Large intestine (tissue), 3 donors: Measurements from ENCODE around the gene FUT2. TPM values are rescaled to one million over a fixed set of nuclear protein-coding genes. Genes with fewer than 3 reads are reported as not detected.

Source experiments
- DNase-seq, 2 donors: peaks; one replicate each; pipeline versions ENCODE4 v3.0.0 to v3.0.0-alpha.2; 2013
- H3K27ac ChIP-seq: one replicate; pipeline ENCODE4 v1.5.1; 2013; ENCODE audit warnings: low read length
- H3K27me3 ChIP-seq: 2 replicates; pipeline ENCODE4 v1.6.1; 2013; ENCODE audit warnings: low read length; ENCODE audit not compliant: control insufficient read depth, insufficient read depth
- H3K36me3 ChIP-seq: 2 replicates; pipeline ENCODE4 v1.6.1; 2013; ENCODE audit warnings: low read length; ENCODE audit not compliant: control insufficient read depth, insufficient read depth
- H3K4me1 ChIP-seq: one replicate; pipeline ENCODE4 v1.6.1; 2013; ENCODE audit warnings: low read length; ENCODE audit not compliant: control insufficient read depth, insufficient read depth
- H3K4me3 ChIP-seq: one replicate; pipeline ENCODE4 v1.5.1; 2013; ENCODE audit warnings: low read length
- H3K9me3 ChIP-seq: one replicate; pipeline ENCODE4 v1.6.1; 2013; ENCODE audit warnings: mild to moderate bottlenecking, low read depth, low read length, moderate library complexity; ENCODE audit not compliant: control insufficient read depth
- WGBS: methylation state at CpG from one replicate; pipeline ENCODE4 v1.1.5; 2013; ENCODE audit warnings: low lambda C conversion rate; ENCODE audit not compliant: insufficient coverage; 5-methylcytosine and 5-hydroxymethylcytosine counted together
- polyA plus RNA-seq: library from polyadenylated mRNA; unstranded; fragments of 120-200 nt; gene quantifications from one replicate; pipeline ENCODE4 v1.2.1, GENCODE V29; 2013

The FUT2 gene
- polyA plus RNA-seq, 1 donor, result 105 TPM

DNA sequence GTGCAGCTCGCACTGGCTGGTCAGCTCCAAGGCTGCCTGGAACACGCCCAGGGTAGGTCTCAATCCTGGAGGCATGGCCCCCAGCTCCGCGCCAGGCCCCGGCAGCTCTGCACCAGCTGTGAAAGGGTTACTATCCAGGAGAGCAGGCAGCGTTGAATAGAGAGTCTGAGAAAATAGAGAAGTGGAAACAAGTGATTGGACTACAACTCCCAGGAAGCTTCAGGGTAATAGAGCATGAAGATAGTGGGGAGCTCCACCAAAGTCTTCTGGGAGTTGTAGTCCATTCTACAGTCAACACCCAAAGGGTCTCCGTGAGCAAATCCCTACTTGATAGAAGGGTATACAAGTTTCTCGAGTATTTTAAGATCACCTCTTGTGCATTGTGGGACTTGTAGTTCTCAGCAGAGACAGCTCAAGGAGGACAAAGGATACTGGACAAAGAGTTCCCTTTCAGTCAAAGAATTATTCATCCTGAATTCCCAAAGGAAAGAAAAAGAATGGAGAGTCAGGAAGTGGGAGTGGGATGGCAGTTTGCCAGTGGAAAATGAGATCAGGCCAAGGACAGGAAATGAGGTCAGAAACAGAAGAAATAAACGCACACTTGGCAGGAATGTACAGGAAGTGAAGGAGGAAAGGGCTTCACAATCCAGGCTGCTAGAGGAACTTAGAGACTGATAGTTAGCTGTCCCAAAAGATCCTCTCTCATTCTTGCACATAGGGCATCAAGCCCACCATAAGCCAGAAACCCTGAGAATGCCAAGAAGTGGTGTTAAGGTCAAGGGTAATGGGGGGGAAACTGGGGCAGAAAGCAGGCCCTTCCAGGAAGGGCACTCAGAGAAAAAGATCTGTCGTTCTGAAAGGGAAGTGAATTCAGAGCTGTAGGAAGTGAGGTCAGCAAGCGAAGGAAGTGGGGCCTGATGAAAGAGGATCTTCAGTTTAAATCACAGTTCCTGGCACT, 29.3 kb downstream of the FUT2 start:
- WGBS, result no CpG with 5 or more reads among the region's 11 CpGs
- Histone ChIP-seq H3K27me3 (no peaks in the 10 kb centered on the region), H3K36me3 (no peaks in the 10 kb centered on the region), H3K4me3 (no peak overlapping the region), H3K27ac (peak overlapping the region; percentile 46), H3K4me1 (peaks cover 4% of the 10 kb centered on the region), H3K9me3 (peaks cover 6% of the 10 kb centered on the region)
- DNase-seq, result peak in 1 of 2 donors; percentile 70

DNA sequence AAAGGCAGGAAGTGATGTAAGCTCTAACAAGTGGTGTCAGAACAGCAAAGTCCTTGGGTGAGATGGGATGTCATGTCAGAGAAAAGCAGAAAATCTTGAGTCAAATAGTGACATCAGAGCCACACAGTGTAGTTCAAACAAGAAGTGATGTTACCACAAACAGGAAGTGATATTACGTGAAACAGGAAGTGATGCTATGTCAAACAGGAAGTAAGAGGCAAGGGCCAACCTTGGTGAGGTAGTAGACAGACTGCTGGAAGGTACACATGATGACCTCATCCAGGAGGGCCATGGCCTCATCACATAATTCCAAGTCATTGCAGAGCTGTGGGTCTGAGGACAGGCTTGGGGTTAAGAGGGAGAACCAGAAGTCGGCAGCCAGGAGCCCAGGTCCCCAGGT, 30.8 kb downstream of the FUT2 start:
- no peak for DNase-seq
- Histone ChIP-seq H3K27ac (no peak overlapping the region), H3K4me3 (no peak overlapping the region), H3K9me3 (peaks cover 6% of the 10 kb centered on the region), H3K4me1 (no peaks in the 10 kb centered on the region), H3K36me3 (no peaks in the 10 kb centered on the region), H3K27me3 (no peaks in the 10 kb centered on the region)
- WGBS, result no CpG with 5 or more reads among the region's 2 CpGs

DNA sequence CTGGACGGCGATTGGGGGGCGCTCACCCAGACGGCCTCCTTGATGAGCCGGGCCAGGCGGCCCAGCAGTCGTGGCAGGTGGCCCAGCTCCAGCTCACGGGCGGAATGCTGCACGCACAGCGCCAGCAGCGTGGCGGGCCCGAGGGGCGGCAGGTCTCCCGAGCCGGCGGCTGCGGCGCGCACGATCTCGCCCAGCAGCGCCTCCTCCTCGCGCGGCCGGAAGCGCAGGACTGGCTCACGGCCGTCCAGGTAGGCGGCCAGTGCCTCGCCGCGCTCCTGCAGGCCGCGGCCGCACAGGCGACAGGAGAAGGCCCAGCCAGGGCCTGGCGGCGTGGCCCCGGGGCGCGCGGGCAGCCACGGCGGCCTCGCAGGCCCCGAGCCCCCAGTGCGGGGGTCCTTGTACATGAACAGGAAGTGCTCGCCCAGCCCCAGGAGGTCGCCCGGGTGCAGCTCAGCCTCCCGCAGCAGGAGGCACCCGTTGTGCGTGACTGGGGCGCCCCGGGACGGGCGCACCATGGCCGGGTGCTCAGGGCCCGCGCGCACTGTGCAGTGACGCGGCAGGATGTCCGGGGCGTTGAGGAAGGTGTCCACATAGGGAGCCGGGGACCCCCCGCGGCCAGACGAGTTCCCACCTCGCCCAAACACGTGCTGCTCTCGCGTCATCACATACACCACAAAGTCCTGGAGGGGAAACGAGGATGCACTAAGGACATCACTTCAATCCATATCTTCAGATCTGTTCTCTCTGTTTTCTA, 33.3 kb downstream of the FUT2 start:
- 80% methylated on average over 1 of the region's 77 CpGs for WGBS
- Histone ChIP-seq H3K9me3 (peaks cover 6% of the 10 kb centered on the region), H3K27me3 (no peaks in the 10 kb centered on the region), H3K36me3 (no peaks in the 10 kb centered on the region), H3K4me3 (no peak overlapping the region), H3K4me1 (no peaks in the 10 kb centered on the region), H3K27ac (no peak overlapping the region)
- peak in 1 of 2 donors; percentile 25 for DNase-seq

DNA sequence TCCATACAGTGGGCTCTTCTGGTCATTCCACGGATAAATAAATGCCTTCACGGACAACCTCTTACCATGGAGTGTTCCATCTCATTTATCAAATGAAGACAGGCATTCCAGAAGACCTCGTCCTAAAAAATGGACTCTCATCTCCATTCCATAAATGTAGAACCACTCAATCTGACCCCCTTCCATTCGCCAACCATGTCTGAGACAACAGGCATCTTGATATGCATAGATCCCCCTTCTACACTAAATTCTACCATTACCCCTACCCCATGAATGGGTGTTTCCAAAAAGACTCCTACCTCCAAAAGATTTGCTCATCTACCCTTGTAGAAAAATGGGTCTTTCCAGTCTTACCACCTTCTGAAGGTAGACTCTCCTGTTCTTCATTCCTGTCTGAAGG, 35.7 kb downstream of the FUT2 start:
- no peak for DNase-seq
- no peaks in the 10 kb centered on the region for H3K36me3 ChIP-seq
- H3K4me3 ChIP-seq, result no peak overlapping the region
- no peaks in the 10 kb centered on the region for H3K27me3 ChIP-seq
- no peaks in the 10 kb centered on the region for H3K4me1 ChIP-seq
- no CpG with 5 or more reads among the region's 4 CpGs for WGBS
- H3K27ac ChIP-seq, result no peak overlapping the region
- H3K9me3 ChIP-seq, result peaks cover 3% of the 10 kb centered on the region

DNA sequence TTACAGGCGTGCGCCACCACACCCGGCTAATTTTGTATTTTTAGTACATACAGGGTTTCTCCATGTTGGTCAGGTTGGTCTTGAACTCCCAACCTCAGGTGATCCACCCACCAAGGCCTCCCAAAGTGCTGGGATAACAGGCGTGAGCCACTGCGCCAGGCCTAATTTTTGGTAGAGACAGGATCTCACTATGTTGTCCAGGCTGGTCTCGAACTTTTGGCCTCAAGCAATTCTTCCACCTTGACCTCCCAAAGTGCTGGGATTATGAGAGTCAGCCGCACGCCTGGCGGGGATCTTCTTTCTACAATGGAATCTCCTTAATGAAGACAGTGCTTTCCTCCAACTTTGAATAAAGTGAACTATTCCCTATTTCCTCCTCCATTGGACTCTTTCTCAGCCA, 38.9 kb downstream of the FUT2 start:
- WGBS, result no CpG with 5 or more reads among the region's 9 CpGs
- H3K27me3 ChIP-seq, result peaks cover 4% of the 10 kb centered on the region
- no peak overlapping the region for H3K27ac ChIP-seq
- no peak for DNase-seq
- H3K9me3 ChIP-seq, result no peaks in the 10 kb centered on the region
- H3K4me1 ChIP-seq, result peaks cover 3% of the 10 kb centered on the region
- peak overlapping the region; percentile 48 for H3K4me3 ChIP-seq
- H3K36me3 ChIP-seq, result no peaks in the 10 kb centered on the region

DNA sequence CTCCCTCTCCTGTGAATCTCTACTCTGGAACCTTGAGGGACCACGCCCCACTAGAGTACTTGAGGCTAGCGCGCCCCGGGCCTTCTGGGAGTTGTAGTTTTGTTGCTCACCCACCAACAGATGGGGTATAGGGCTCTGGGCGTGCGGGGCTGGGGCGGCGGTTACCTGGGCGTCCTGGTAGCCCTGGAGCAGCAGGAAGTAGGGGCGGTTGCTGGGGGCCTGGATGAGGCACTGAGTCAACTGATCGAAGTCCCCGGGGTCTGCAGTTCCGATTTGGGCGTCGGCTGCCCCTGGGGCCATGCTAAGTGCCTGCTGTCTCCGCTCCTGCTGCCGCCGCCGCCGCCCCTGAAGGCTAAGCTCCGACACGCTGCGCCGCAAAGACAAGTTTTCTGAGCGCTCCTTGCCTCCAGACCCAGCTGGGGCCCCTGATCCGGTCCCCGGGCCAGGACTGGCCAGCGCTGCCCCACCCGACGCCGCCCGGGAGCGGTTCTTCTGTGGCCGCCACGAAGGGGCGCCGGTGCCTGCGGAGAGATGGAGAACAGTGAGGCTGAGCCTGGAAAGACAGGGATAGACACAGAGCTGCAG, 39.4 kb downstream of the FUT2 start:
- DNase-seq, result peak in 1 of 2 donors; percentile 82
- peaks cover 8% of the 10 kb centered on the region for H3K4me1 ChIP-seq
- H3K9me3 ChIP-seq, result no peaks in the 10 kb centered on the region
- H3K4me3 ChIP-seq, result peak overlapping the region; percentile 48
- peaks cover 9% of the 10 kb centered on the region for H3K27me3 ChIP-seq
- WGBS, result no CpG with 5 or more reads among the region's 38 CpGs
- no peaks in the 10 kb centered on the region for H3K36me3 ChIP-seq
- peak overlapping the region; percentile 4 for H3K27ac ChIP-seq

DNA sequence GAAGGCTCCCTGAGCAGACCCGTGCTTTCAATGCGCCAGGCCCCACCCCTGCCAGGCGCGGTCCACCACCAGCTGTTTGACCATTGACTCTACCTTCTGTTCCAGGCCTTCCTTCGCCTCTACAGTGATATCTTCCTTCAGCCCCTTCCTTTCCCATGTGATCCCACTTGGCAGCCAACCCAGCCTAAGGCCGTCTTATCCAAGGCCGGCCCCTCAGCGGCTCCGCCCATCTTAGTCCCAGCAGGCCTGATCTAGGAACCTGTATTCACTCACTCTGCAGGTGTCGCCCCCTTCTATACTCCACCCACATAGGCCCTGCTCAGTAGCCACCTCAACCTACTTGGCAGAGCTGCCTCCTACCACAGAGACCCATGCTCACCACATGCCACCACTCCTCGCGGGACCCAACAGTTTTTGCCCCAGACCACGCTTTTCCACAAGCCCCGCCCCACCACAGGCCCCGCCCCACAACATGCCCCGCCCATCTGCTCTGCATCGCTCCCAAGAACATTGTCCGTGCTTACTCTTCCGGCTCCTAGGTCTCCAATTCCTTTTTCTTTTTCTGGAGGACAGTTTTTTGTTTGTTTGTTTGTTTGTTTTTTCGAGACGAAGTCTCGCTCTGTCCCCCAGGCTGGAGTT, 41.7 kb downstream of the FUT2 start:
- Histone ChIP-seq H3K4me3 (no peak overlapping the region), H3K4me1 (peaks cover 29% of the 10 kb centered on the region), H3K36me3 (no peaks in the 10 kb centered on the region), H3K27me3 (peaks cover 15% of the 10 kb centered on the region), H3K27ac (no peak overlapping the region), H3K9me3 (peaks cover 3% of the 10 kb centered on the region)
- 100% methylated on average over 3 of the region's 22 CpGs for WGBS
- DNase-seq, result peak in 1 of 2 donors; percentile 62

DNA sequence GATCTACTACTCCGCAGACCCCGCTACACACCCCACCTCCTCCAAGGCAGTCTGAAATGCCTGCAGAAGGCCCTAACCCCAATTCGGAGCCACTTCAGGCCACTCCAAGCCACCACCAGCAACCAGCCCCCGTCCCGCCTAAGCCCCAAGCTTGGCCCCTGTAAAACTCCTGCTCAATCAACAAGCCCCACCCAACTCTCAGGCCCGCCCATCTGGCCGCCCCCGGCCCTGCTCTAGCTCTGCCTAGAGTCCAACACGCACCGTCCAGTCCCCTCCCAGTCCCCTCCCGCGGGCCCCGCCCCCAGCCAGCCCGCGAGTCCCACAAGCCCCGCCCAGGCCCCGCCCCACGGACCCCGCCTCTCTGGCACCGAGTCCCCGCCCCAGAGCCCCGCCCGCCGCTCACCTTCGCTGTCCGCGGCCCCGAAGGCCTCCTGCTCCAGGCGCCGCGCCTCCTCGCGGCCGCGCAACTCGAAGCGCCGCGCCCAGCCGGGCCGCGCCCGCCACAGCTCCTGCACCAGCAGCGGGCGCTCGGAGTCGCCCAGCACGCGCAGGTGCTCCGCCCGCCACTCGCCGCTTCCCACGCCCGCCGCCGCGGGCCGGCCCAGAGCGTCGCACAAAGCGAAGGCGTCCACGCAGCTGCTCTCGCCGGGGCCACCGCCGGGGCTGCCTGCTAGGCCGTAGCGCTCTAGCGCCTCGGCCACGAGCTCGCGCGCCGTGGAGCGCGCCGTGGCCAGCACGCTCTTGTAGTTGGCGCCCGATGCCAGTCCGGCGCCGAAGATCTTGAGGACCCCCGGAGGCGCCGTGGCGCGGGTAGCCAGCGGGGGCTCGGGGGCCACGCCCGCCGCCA, 43.0 kb downstream of the FUT2 start:
- Histone ChIP-seq H3K4me1 (peaks cover 29% of the 10 kb centered on the region), H3K9me3 (peaks cover 3% of the 10 kb centered on the region), H3K27me3 (peaks cover 15% of the 10 kb centered on the region), H3K36me3 (no peaks in the 10 kb centered on the region), H3K4me3 (peak overlapping the region; percentile 30), H3K27ac (peak overlapping the region; percentile 47)
- DNase-seq, result peak; percentile 93 to 94
- no CpG with 5 or more reads among the region's 96 CpGs for WGBS

DNA sequence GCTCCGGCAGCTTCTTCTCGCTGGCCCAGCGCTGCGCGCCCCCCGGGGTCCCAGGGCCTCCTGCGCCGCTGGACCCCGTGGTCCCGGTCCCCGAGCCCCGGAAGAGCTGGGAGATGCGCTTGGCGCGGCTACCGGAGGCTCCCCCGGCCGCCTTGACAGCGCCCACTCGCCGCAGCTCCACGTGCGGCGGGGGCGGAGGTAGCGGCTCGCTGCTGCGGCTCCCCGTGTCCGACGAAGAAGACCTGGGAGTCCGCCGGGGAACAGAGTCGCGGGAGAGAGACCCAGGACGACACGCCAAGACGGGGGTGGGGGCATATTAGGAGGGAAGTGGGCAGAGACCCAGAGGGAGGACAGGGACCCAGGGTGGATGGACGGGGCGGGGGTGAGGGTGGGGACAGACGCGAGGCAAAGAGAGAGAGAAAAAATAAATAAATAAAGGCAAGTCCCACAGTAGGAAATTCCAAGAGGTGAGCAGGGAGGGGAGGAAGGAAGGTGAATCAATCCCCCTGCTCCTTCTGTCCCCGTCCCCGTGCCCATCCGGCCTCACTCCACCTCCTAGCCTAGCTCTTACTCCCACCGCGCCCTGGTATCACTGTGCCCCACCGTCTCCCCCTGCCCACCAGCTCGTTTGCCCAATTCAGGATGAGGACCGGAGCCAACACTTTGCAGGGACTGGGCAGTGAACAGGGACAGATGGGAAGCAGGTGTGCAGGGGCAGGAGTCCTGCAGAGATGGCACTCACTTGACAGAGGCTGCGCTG, 43.8 kb downstream of the FUT2 start:
- DNase-seq, result no peak
- H3K27ac ChIP-seq, result no peak overlapping the region
- H3K9me3 ChIP-seq, result peaks cover 3% of the 10 kb centered on the region
- H3K4me1 ChIP-seq, result peaks cover 29% of the 10 kb centered on the region
- peak overlapping the region; percentile 3 for H3K4me3 ChIP-seq
- H3K27me3 ChIP-seq, result peaks cover 15% of the 10 kb centered on the region
- H3K36me3 ChIP-seq, result no peaks in the 10 kb centered on the region
- WGBS, result no CpG with 5 or more reads among the region's 51 CpGs
